GM19043 (cell line): Measurements from ENCODE around the gene PSMD1.
A peak's percentile ranks its signal among the peaks of the same experiment; 100 is the strongest.
"Not testable (repeated sequence)": the region's sequence is repeated elsewhere in the genome, so short reads cannot be mapped to it uniquely, and the experiment has no call there.

Experiments
- ATAC-seq: cut with Tn5 transposase; IDR thresholded peaks from one replicate; pipeline ENCODE4 v1.9.1; 2021; ENCODE audit warnings: low read depth; ENCODE audit not compliant: unreplicated experiment

The PSMD1 gene

DNA sequence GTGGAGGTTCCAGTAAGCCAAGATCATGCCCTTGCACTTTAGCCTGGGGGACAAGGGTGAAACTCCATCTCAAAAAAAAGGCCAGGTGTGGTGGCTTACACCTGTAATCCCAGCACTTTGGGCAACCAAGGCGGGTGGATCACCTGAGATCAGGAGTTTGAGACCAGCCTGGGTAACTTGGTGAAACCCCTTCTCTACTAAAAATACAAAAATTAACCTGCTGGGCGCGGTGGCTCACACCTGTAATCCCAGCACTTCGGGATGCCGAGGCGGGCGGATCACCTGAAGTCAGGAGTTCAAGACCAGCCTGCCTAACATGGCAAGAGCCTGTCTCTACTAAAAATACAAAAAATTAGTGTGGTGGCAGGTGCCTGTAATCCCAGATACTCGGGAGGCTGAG is 84.1 kb downstream of the PSMD1 start:
- ATAC-seq = not testable (repeated sequence)

DNA sequence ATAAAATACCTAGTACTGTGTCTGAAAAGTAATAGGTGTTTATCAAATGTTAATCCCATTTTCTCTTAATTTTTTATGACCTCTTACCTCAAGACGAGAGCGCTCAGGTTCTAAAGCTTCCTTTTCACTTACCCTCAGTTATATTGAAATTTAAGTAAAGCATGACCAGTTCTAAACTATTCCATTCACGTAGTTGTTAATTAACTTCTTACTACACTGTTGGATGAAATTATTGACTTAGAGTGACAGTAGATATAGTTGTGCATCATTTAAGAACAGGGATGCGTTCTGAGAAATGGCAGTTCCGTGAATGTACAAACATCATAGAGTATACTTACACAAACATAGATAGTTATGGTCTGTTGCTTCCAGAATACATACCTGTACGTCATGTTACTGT is 88.2 kb downstream of the PSMD1 start:
- no peak for ATAC-seq

- no peak for ATAC-seq
Measured at GRCh38 chr2:231146665-231147064, 90.0 kb downstream of the PSMD1 start.

GRCh38 chr2:231152800-231153557 is 96.3 kb downstream of the PSMD1 start:
- ATAC-seq = no peak

GRCh38 chr2:231159306-231159705 is 102.6 kb downstream of the PSMD1 start:
- ATAC-seq = no peak

DNA sequence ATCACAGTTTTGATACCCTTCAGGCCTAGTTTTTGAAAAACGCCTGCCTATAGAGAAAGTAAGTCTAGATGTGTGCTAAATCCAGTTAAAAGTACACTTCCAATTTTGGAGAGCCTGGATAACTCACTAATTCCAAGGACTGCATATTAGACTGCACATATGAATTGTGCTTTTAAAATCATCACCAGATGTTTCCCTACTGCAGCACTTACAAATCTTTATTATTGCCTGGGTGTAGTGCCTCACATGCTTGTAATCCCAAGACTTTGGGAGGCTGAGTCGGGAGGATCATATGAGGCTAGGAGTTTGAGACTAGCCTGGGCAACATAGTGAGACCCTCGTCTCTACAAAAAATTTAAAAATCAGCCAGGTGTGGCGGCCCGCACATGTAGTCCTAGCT is 104.0 kb downstream of the PSMD1 start:
- ATAC-seq = no peak

GRCh38 chr2:231161252-231161839 is 104.7 kb downstream of the PSMD1 start:
- ATAC-seq = peak; percentile 66

- ATAC-seq = no peak
Measured at GRCh38 chr2:231161877-231162329, 105.2 kb downstream of the PSMD1 start.

GRCh38 chr2:231163011-231163410 is 106.3 kb downstream of the PSMD1 start:
- no peak for ATAC-seq

- ATAC-seq = no peak
Measured at GRCh38 chr2:231163414-231164095, 106.9 kb downstream of the PSMD1 start.

DNA sequence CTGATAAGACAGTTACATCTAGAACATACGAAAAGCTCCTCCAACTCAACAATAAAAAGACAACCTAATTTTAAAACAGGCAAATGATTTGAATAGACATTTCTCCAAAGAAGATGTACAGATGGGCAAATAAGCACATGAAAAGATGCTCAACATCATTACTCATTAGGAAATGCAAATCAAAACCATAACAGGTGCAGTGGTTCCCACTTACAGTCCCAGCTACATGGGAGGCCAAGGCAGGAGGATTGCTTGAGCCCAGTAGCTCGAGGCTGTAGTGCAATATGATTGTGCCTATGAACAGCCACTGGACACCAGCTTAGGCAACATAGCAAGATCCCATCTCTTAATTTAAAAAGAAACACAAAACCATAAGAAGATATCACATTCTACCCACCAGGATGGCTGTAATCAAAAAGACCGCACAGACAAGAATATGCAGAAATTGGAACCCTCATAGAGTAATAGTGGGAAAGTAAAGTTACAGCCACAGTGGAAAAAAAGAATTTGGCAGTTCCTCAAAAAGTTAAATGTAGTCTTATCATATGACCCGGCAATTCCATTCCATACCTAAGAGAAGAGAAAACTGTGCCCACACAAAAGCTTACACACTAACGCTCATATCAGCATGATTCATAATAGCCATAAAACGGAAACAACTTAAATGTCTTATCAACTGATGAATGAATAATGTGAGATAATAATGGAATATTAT is 111.2 kb downstream of the PSMD1 start:
- ATAC-seq = no peak

- no peak for ATAC-seq
Measured at GRCh38 chr2:231168460-231169139, 111.9 kb downstream of the PSMD1 start.

GRCh38 chr2:231169488-231169887 is 112.8 kb downstream of the PSMD1 start:
- ATAC-seq = no peak

DNA sequence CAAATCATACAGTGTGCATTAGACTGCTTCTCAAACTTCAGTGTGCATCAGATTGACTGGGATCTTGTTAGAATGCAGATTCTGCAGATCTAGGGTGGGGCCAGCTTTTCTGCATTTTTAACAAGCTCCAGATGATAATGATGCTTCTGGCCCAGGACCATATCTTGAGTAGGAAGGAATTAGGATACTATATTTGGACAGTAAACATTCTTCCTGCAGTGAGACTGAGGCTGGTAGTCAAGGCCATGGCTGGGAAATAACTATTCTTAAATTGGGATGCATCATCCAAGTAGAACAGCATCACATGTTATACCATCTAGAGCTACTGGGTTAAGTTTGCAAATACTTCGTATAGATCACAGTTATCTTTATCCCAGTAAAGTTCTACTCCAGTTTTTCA is 113.4 kb downstream of the PSMD1 start:
- ATAC-seq = no peak

DNA sequence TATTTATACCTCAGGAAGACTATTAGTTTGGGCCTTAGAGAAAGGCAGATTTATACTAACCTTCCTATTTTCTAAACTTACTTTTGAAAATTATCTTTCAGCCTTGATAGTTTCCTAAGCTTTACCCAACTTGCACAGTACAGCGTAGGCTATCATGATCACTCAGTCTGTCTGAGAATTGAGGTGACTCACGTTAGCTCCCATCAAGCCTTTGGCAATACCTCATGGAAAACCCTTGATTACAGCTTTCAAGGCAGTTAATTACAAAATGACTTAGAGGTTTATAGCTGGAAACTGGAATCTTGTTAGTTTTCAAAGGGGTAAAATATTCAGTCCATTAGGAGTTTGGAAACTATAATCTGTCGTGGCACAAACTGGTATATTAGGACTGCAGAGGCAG is 115.4 kb downstream of the PSMD1 start:
- ATAC-seq = no peak

DNA sequence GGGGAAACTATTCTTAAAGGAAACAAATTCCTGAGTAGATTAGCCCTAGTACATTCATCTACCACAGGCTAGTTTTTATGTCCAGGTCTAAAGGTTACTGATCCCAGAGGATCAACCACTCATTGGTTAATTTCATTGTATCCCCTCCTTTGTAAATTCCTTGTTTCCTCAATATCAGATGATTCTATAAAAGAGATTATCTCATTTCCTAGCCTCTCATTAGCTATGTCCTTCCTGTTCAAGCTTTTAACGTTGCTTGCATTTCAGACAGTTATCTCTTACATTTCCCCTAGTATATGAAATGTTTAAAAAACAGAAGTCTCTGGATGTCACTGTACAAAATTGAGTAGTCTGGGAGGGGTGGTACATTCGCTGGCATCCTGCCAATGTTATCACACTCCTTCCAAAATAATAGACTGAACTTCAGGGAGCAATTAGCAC is 117.6 kb downstream of the PSMD1 start:
- ATAC-seq = no peak

DNA sequence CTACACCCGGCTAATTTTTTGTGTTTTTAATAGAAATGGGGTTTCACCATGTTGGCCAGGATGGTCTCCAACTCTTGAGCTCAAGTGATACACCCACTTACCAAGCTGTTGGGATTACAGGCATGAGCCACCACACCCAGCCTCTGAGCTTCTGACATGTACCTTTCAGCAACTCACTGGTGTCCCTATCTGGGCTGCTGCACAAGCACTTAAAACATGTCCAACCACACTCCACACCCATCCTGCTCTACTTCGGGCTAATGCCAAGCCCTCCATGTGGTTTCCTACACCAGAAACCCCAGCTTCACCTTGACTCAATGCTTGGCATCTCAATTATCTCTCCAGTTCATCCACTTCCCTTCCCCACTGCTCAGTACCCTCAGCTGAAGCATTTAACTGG is 119.4 kb downstream of the PSMD1 start:
- no peak for ATAC-seq

- no peak for ATAC-seq
Measured at GRCh38 chr2:231177156-231178025, 120.7 kb downstream of the PSMD1 start.

- not testable (repeated sequence) for ATAC-seq
Measured at GRCh38 chr2:231178805-231179204, 122.1 kb downstream of the PSMD1 start.
